BLaER1 (cell line): ENCODE results near the gene RASSF1.

ENCODE experiments used
- H3K27ac ChIP-seq: shearing (Covaris generic); formaldehyde crosslinking; 2 replicates; pipeline ENCODE4 v1.8.1; 2022
- H3K27me3 ChIP-seq: shearing (Covaris generic); formaldehyde crosslinking; 2 replicates; pipeline ENCODE4 v1.8.1; 2022
- H3K36me3 ChIP-seq: shearing (Covaris generic); formaldehyde crosslinking; 2 replicates; pipeline ENCODE4 v1.8.1; 2022
- H3K4me1 ChIP-seq: shearing (Covaris generic); formaldehyde crosslinking; 2 replicates; pipeline ENCODE4 v1.8.1; 2022
- H3K4me2 ChIP-seq: shearing (Covaris generic); formaldehyde crosslinking; 2 replicates; pipeline ENCODE4 v1.8.1; 2022
- H3K4me3 ChIP-seq: shearing (Covaris generic); formaldehyde crosslinking; 2 replicates; pipeline ENCODE4 v1.8.1; 2022
- H3K9ac ChIP-seq: shearing (Covaris generic); formaldehyde crosslinking; 2 replicates; pipeline ENCODE4 v1.8.1; 2022
- H3K9me3 ChIP-seq: shearing (Covaris generic); formaldehyde crosslinking; 2 replicates; pipeline ENCODE4 v1.8.1; 2022
- H4K20me1 ChIP-seq: shearing (Covaris generic); formaldehyde crosslinking; 2 replicates; pipeline ENCODE4 v1.8.1; 2022
- Cebpa-rat ChIP-seq: shearing (Covaris generic); IDR thresholded peaks from 2 replicates; pipeline ENCODE4 v1.8.1; 2022

Gene RASSF1

DNA sequence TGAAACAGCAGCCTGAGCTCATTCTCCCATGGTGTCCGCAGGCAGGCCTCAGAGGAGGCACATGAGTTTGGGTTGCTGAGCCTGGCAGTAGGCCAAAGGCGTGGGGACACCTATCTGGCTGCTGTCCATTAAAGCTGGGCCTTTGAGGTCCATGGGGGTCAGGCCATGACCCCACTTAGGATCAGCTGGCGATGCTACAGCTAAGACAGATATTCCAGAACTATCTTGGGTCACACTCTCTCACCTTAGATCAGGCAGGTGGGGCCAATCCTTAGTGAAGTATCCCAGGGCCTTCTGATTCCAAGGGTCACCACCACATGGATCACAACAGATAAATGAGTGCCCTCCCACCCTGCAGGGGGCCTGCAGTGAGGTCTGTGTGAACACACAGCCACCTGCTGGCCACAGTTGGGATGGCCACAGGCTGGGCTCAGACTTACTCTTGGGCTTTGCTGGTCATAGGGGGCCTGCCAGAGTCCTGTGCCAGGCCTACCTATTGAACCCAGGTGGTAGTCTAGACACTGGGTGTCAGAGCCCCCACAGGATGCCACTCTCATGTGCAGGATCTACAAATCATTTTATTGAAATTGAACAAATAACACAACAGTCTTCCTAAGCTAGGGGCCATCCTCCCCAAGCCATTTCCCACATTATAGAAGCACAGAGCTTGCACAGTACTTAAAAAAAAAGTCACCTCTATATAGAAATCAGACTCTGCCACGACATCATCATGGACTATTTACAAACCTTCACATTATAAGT lies 16.1 kb downstream of the RASSF1 start:
- Histone ChIP-seq H3K9me3 (no peaks in the 10 kb centered on the region), H3K9ac (no peak overlapping the region), H3K27me3 (no peaks in the 10 kb centered on the region), H3K36me3 (peaks cover 43% of the 10 kb centered on the region), H3K4me3 (no peak overlapping the region), H3K4me2 (no peak overlapping the region), H3K27ac (no peak overlapping the region), H3K4me1 (peaks cover 57% of the 10 kb centered on the region), H4K20me1 (peaks cover 26% of the 10 kb centered on the region)
- TF ChIP-seq Cebpa-rat: no peak

- H3K27ac ChIP-seq: peak overlapping the region; percentile 48
- H3K4me3 ChIP-seq: no peak overlapping the region
- H4K20me1 ChIP-seq: peaks cover 31% of the 10 kb centered on the region
- no peaks in the 10 kb centered on the region for H3K27me3 ChIP-seq
- H3K9ac ChIP-seq: no peak overlapping the region
- TF ChIP-seq Cebpa-rat: no peak
- H3K4me2 ChIP-seq: peak overlapping the region; percentile 33
- peaks cover 45% of the 10 kb centered on the region for H3K36me3 ChIP-seq
- peaks cover 61% of the 10 kb centered on the region for H3K4me1 ChIP-seq
- H3K9me3 ChIP-seq: no peaks in the 10 kb centered on the region
Observed at GRCh38 chr3:50323614-50324199, 16.9 kb downstream of the RASSF1 start.

DNA sequence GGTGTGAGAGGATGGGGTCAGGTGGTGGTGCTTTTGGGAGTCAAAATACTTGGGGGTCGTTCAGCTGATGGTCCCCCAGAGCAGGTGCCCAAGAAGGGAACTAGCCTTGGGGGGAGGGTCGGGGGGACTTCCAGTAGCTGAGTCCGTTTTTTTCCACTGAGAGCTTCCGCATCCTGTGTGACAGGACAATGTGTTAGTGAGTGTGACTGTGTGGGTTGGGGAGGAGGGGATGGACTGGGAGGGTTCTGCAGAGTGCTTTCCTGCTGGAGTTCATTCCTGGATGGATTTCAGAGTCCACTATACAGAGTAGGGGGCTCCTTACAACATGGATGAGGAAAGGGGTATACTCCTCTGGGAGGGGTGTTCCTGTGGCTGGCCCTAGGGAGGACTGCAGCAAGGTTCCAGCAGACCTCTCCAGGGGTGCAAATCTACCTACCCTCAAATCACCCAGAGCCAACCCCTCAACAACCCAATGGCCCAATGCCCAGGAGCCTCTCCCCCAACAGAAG lies 17.5 kb downstream of the RASSF1 start:
- peak overlapping the region; percentile 48 for H3K27ac ChIP-seq

DNA sequence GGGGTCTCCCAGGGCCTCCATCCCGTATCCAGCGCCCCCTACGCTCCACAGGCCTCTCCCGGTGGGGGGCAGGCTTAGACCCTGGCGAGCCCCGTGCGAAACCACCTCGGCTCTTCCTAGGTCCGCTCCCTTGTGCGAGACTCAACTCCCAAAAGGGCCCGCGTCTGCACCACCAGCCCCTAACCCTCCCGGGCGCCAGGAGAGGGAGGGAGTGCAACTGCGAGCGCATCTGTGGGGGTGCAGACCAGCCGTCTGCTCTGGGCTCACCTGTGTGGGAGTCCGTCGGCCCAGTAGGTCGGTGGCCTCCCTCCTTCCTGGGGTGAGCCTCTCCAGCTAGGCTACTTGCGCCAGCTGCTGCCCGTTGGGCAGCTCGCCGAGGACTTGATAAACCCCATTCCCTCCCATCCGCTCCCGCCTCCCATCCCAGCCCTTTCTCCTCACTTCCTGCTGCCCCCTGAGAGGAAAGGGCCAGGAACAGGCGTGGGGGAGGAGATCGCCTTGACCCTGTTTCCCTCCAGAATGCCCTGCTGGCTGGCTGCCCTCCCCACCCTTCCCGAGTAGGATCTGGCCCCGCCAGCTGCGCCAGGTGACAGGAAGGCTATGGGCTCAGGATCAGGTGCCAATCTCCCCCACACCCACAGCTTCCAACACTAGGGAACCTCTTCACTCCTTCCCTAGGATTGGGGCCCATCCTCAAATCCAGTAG lies 18.1 kb downstream of the RASSF1 start, which contains the start of gene HYAL2:
TSS of gene HYAL2 (minus strand) at position 360 of the 706 bp plus-strand sequence. CDS start 2,256 bp downstream, outside the sequence.
- no peak for TF ChIP-seq Cebpa-rat
- peak within 1 kb of the TSS; percentile 78 for H3K4me3 ChIP-seq
- peak within 1 kb of the TSS; percentile 100 for H3K27ac ChIP-seq
- peaks cover 38% of the 10 kb centered on the region for H4K20me1 ChIP-seq
- H3K9me3 ChIP-seq: no peaks in the 10 kb centered on the region
- peaks cover 67% of the 10 kb centered on the region for H3K4me1 ChIP-seq
- peak within 1 kb of the TSS; percentile 100 for H3K9ac ChIP-seq
- H3K36me3 ChIP-seq: peaks cover 57% of the 10 kb centered on the region
- H3K4me2 ChIP-seq: peak within 1 kb of the TSS; percentile 94
- H3K27me3 ChIP-seq: no peaks in the 10 kb centered on the region

More for the DNA sequence above, 17.5 kb downstream of the RASSF1 start:
- Histone ChIP-seq H3K9me3 (no peaks in the 10 kb centered on the region), H3K4me3 (no peak overlapping the region), H3K36me3 (peaks cover 51% of the 10 kb centered on the region), H3K27me3 (no peaks in the 10 kb centered on the region), H4K20me1 (peaks cover 36% of the 10 kb centered on the region), H3K4me2 (peak overlapping the region; percentile 94), H3K4me1 (peaks cover 62% of the 10 kb centered on the region), H3K9ac (no peak overlapping the region)
- TF ChIP-seq Cebpa-rat: no peak

- peak overlapping the region; percentile 78 for H3K4me3 ChIP-seq
- peak overlapping the region; percentile 100 for H3K9ac ChIP-seq
- peaks cover 62% of the 10 kb centered on the region for H3K36me3 ChIP-seq
- H3K4me1 ChIP-seq: peaks cover 67% of the 10 kb centered on the region
- H4K20me1 ChIP-seq: peaks cover 38% of the 10 kb centered on the region
- H3K27me3 ChIP-seq: no peaks in the 10 kb centered on the region
- H3K9me3 ChIP-seq: no peaks in the 10 kb centered on the region
- H3K27ac ChIP-seq: peak overlapping the region; percentile 100
- TF ChIP-seq Cebpa-rat: no peak
- H3K4me2 ChIP-seq: peak overlapping the region; percentile 94
Observed at GRCh38 chr3:50322115-50322385, 18.6 kb downstream of the RASSF1 start.

DNA sequence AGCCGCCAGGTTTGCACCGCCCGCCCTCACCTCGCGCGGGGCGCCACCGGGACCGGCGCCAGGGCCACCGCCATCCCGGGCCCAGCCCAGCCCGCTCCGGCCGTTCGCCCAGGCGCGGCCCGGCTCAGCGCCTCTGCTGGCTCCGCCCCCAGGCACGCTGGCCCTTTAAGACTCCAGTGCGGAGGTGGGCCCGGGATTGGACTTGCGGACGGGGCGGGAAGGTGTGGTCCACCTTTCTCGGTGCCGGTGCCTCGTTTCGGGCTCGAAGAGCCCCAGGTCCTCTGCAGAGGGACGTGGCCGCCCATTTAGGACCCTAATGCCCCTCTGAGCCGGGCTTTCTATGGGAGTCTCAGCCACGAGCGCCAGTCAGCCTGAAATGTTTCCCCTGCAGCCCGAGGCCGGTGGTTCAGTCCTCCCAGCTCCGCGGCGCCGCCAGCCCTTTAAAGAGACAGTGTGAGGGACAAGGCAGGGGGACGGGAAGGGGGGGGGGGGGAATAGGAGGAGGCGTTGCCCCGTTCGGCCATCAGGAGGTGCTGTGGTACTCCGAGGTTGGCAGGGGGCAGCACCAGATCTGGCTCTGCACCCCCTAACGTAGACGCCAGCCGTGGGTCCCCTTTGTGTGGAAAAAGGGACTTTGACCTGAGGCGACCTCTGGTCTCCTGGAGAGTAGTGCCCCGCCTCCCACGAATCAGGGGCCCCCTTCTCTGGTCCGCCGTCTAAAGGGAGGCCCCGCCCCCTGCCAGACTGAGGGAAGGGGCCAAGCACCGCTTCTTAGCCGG lies 19.1 kb downstream of the RASSF1 start:
- no peak for TF ChIP-seq Cebpa-rat
- H3K9ac ChIP-seq: peak overlapping the region; percentile 100
- peaks cover 67% of the 10 kb centered on the region for H3K4me1 ChIP-seq
- H3K9me3 ChIP-seq: no peaks in the 10 kb centered on the region
- peak overlapping the region; percentile 94 for H3K4me2 ChIP-seq
- peaks cover 38% of the 10 kb centered on the region for H4K20me1 ChIP-seq
- peak overlapping the region; percentile 100 for H3K27ac ChIP-seq
- peaks cover 64% of the 10 kb centered on the region for H3K36me3 ChIP-seq
- no peaks in the 10 kb centered on the region for H3K27me3 ChIP-seq
- peak overlapping the region; percentile 78 for H3K4me3 ChIP-seq

- peaks cover 43% of the 10 kb centered on the region for H4K20me1 ChIP-seq
- TF ChIP-seq Cebpa-rat: no peak
- peak overlapping the region; percentile 100 for H3K9ac ChIP-seq
- H3K4me2 ChIP-seq: peak overlapping the region; percentile 94
- no peaks in the 10 kb centered on the region for H3K27me3 ChIP-seq
- H3K27ac ChIP-seq: peak overlapping the region; percentile 100
- peak overlapping the region; percentile 78 for H3K4me3 ChIP-seq
- peaks cover 67% of the 10 kb centered on the region for H3K4me1 ChIP-seq
- no peaks in the 10 kb centered on the region for H3K9me3 ChIP-seq
- peaks cover 64% of the 10 kb centered on the region for H3K36me3 ChIP-seq
Observed at GRCh38 chr3:50320853-50321335, 19.7 kb downstream of the RASSF1 start.

- H3K27me3 ChIP-seq: no peaks in the 10 kb centered on the region
- peak overlapping the region; percentile 100 for H3K9ac ChIP-seq
- H4K20me1 ChIP-seq: peaks cover 43% of the 10 kb centered on the region
- TF ChIP-seq Cebpa-rat: no peak
- H3K36me3 ChIP-seq: peaks cover 64% of the 10 kb centered on the region
- peaks cover 67% of the 10 kb centered on the region for H3K4me1 ChIP-seq
- peak overlapping the region; percentile 100 for H3K27ac ChIP-seq
- no peaks in the 10 kb centered on the region for H3K9me3 ChIP-seq
- peak overlapping the region; percentile 94 for H3K4me2 ChIP-seq
- peak overlapping the region; percentile 78 for H3K4me3 ChIP-seq
Observed at GRCh38 chr3:50319894-50320625, 20.6 kb downstream of the RASSF1 start.
